Choroid plexus epithelial cell (primary cell): ENCODE data around the gene UNKL.

Experiments
- DNase-seq: peaks from one replicate; pipeline ENCODE4 v3.0.0-alpha.2; 2010; ENCODE audit warnings: low read depth
- H3K4me3 ChIP-seq: 2 replicates; pipeline ENCODE4 v1.5.1; 2011; ENCODE audit warnings: low read depth, mild to moderate bottlenecking, control low read depth, low read length, moderate library complexity
- TF ChIP-seq, protein P1 (sequence below): conservative IDR thresholded peaks from 2 replicates; pipeline ENCODE4 v1.5.1; 2011; ENCODE audit warnings: low read depth, mild to moderate bottlenecking, control low read depth, inconsistent platforms, low read length, moderate library complexity

The UNKL gene

DNA sequence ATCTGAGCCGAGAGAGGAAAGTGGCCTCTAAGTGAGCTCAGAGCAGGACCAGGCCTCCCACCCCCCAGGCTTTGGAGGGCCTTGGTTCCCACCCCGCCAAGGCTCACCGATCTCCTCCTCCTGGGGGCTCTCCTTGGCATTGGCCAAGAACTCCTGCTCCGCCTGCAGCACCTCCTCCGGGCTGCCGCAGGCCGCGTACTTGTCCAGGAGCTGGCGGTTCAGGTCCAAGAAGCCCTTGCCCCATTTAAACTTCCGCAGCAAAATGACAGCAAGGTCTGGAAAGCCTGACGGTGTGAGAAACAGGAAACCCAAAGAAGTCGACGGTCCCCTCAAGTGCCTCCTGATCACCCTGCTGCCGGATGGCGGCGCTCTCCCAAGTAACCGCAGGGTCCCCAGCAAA is 64.6 kb downstream of the UNKL start:
- no peak overlapping the region for H3K4me3 ChIP-seq
- DNase-seq, result no peak
- TF ChIP-seq, protein P1, sequence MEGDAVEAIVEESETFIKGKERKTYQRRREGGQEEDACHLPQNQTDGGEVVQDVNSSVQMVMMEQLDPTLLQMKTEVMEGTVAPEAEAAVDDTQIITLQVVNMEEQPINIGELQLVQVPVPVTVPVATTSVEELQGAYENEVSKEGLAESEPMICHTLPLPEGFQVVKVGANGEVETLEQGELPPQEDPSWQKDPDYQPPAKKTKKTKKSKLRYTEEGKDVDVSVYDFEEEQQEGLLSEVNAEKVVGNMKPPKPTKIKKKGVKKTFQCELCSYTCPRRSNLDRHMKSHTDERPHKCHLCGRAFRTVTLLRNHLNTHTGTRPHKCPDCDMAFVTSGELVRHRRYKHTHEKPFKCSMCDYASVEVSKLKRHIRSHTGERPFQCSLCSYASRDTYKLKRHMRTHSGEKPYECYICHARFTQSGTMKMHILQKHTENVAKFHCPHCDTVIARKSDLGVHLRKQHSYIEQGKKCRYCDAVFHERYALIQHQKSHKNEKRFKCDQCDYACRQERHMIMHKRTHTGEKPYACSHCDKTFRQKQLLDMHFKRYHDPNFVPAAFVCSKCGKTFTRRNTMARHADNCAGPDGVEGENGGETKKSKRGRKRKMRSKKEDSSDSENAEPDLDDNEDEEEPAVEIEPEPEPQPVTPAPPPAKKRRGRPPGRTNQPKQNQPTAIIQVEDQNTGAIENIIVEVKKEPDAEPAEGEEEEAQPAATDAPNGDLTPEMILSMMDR, result no peak

DNA sequence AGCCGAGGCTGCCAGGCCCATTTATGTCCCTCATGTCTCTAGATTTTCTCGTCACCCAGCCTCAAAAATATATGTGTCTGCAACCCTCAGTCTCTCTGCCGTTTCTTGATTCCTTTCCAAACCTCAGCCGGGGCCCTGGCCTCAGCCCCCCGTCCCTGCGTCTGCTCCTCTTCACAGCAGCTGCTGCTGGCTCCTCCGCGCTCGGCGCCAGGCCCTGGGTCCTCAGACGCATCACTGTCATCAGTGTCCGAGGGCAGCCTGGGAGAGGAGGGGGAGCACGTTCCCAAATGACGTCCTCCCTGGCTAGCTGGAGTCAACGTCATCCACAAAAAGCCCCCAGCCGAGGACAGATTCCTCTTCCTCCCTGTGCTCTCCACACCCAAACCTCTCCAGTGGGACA is 65.2 kb downstream of the UNKL start:
- TF ChIP-seq, protein P1, result no peak
- no peak for DNase-seq
- no peak overlapping the region for H3K4me3 ChIP-seq

GRCh38 chr16:1348926-1349325 is 65.6 kb downstream of the UNKL start:
- no peak overlapping the region for H3K4me3 ChIP-seq
- TF ChIP-seq, protein P1, result no peak
- no peak for DNase-seq

- no peak for DNase-seq
- TF ChIP-seq, protein P1, result no peak
- no peak overlapping the region for H3K4me3 ChIP-seq
Measured at GRCh38 chr16:1348441-1348840, 66.1 kb downstream of the UNKL start.

- no peak overlapping the region for H3K4me3 ChIP-seq
- DNase-seq, result no peak
- TF ChIP-seq, protein P1, result no peak
Measured at GRCh38 chr16:1347962-1348361, 66.5 kb downstream of the UNKL start.

DNA sequence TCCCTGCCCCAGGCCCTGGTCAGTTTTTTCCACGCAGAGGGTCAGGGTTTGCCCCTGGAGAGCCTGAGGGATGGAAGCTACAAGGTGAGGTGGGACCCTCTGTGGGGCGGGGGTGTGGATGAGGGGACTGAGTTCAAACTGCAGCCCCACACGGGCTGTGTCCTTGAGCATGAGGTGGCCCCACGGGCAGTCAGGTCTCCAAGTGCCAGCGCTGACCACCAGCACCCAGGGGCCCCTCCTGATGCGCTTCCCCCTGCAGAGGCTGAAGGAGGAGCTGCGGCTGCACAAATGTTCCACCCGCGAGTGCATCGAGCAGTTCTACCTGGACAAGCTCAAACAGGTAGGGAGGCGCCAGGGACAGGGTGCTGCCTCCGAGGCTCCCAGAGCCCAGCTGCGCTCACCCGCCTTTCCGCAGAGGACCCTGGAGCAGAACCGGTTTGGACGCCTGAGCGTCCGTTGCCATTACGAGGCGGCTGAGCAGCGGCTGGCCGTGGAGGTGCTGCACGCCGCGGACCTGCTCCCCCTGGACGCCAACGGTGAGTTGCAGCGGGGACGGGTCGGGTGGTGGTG is 67.1 kb downstream of the UNKL start:
- no peak overlapping the region for H3K4me3 ChIP-seq
- DNase-seq, result no peak
- TF ChIP-seq, protein P1, result no peak
